ENCODE data around the gene XPNPEP3. TPM values are rescaled to one million over a fixed set of nuclear protein-coding genes. Genes with fewer than 3 reads are reported as not detected.

Gene XPNPEP3
- total and polyA plus RNA-seq, 2 of the 4 experiments (the other 2 are of a cell fraction), result 9.3 to 10.9 TPM

DNA sequence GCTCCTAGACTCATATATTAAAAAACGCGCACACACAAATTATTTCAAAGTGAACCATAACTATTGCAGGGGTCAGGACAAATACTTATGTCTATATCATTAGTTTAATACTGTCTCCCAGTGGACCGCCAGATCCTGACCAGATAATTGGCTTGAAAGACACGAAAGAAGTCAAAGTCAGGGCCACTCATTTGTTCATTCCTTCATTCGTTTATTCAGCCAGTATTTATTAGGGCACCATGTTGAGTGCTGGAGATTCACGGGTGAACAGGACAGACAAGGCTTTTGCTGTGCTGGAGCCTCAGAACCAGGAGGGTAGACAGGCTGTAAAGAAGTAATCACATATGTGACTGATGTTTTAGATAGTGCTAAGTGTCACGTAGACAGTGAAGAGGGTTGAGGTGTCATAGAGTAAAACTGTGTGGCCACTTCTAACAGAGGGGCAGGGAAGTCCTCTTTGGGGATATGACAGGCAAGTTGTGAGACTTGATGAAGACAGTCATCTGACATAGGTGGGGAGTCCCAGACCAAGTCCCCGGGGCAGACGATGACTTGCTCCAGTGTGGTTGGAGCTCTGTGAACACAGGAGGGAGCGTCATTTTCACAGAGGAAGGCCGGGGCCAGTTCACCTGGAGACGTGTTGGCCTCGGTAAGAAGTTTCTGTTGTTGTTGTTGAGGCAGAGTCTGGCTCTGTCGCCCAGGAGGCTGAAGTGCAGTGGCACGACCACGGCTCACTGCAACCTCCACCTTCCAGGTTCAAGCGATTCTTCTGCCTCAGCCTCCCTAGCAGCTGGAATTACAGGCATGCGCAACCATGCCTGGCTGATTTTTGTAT is 120.1 kb downstream of the XPNPEP3 start:
- ATAC-seq (ENCODE audit: low read depth) (no peak), DNase-seq (no peak)
- Histone ChIP-seq H3K9me1 (ENCODE audit: insufficient read depth, low read length) (0 out of 2 replicates have a peak, but pooled peaks cover under 1% of the 10 kb centered on the region), H3K27ac (ENCODE audit: insufficient read depth, low read length) (no peak overlapping the region), H2BK15ac (ENCODE audit: low read depth, low read length) (no peak overlapping the region), H2AK9ac (replicated peaks; ENCODE audit: low read depth, low read length, poor library complexity) (no peak overlapping the region), H3K4ac (ENCODE audit: low read depth, low read length) (no peak overlapping the region), H3K9me3 (ENCODE audit: control insufficient read depth, insufficient read depth, low read length) (no peaks in the 10 kb centered on the region), H3K27me3 (ENCODE audit: control insufficient read depth, insufficient read depth, low read length) (no peaks in the 10 kb centered on the region), H4K8ac (ENCODE audit: low read depth in 2 of 2, low read length in 2 of 2) (no peak overlapping the region), H2AFZ (replicated peaks; ENCODE audit: low read length, poor library complexity) (no peak overlapping the region), H3K4me2 (ENCODE audit: low read depth, low read length) (no peak overlapping the region), H3K23ac (ENCODE audit: low read depth, low read length) (no peak overlapping the region), H3K9ac (ENCODE audit: low read depth, low read length) (no peak overlapping the region), H3K79me1 (ENCODE audit: low read depth in 1 of 2, low read length in 2 of 2) (0 out of 4 replicates have a peak, but pooled peaks cover 0 to under 1% of the 10 kb centered on the region in 2 experiments), H2BK120ac (ENCODE audit: low read depth, low read length) (no peak overlapping the region), H2AK5ac (ENCODE audit: low read depth, low read length) (no peak overlapping the region), H3K56ac (ENCODE audit: extremely low read depth, insufficient read depth, low read length) (no peak overlapping the region), H3K14ac (replicated peaks; ENCODE audit: low read depth, low read length) (no peak overlapping the region), H2BK20ac (ENCODE audit: low read depth, low read length) (no peak overlapping the region), H3K18ac (ENCODE audit: low read depth, low read length) (no peak overlapping the region), H3K4me1 (ENCODE audit: control insufficient read depth, insufficient read depth, low read length) (no peaks in the 10 kb centered on the region), H3K36me3 (ENCODE audit: control insufficient read depth, insufficient read depth, low read length) (peaks cover 6% of the 10 kb centered on the region), H4K5ac (ENCODE audit: low read depth, low read length) (no peak overlapping the region), H4K20me1 (ENCODE audit: insufficient read depth, low read length) (no peaks in the 10 kb centered on the region), H3K4me3 (ENCODE audit: insufficient read depth, low read depth, low read length) (no peak overlapping the region), H2BK5ac (ENCODE audit: low read depth, low read length, poor library complexity, severe bottlenecking) (no peak overlapping the region), H4K91ac (ENCODE audit: insufficient read depth, low read depth, low read length) (no peak overlapping the region)
- dilution Hi-C loops (cut with HindIII; ENCODE audit: low sequenced_read_pairs, unreplicated experiment), result no loop called here
- ChIA-PET POLR2A (ENCODE audit: unreplicated experiment) (no interaction called here), CTCF (interaction anchor here (0.6 kb wide), 1 partner anchor 42 kb away, joined by 7 read pairs; no protein-coding TSS in a partner anchor)
- intact Hi-C loops (cut with micrococcal nuclease), result no loop called here
- WGBS, 2 experiments (ENCODE audit: extremely low coverage in 2 of 2, insufficient read length in 1 of 2), result 72% methylated on average over 7 of the region's 18 CpGs; no CpG with 5 or more reads in 1 of the 2 experiments
- no TSS peak for BruUV-seq (replicated peaks)
- no peak for TF ChIP-seq POLR2A (IDR thresholded peaks at IDR 0.05; ENCODE audit: low read depth, low read length)
- TF ChIP-seq SMC3 (IDR thresholded peaks at IDR 0.05; ENCODE audit: low read depth, low read length), result no peak
- no peak for TF ChIP-seq ELK1 (IDR thresholded peaks at IDR 0.05; ENCODE audit: borderline replicate concordance, low read depth, low read length)
- TF ChIP-seq, protein P1, sequence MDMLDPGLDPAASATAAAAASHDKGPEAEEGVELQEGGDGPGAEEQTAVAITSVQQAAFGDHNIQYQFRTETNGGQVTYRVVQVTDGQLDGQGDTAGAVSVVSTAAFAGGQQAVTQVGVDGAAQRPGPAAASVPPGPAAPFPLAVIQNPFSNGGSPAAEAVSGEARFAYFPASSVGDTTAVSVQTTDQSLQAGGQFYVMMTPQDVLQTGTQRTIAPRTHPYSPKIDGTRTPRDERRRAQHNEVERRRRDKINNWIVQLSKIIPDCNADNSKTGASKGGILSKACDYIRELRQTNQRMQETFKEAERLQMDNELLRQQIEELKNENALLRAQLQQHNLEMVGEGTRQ (IDR thresholded peaks at IDR 0.05; ENCODE audit: low read depth, low read length), result no peak
- TF ChIP-seq RFX5 (IDR thresholded peaks at IDR 0.05; ENCODE audit: low read depth, low read length), result no peak
- TF ChIP-seq, protein P2, sequence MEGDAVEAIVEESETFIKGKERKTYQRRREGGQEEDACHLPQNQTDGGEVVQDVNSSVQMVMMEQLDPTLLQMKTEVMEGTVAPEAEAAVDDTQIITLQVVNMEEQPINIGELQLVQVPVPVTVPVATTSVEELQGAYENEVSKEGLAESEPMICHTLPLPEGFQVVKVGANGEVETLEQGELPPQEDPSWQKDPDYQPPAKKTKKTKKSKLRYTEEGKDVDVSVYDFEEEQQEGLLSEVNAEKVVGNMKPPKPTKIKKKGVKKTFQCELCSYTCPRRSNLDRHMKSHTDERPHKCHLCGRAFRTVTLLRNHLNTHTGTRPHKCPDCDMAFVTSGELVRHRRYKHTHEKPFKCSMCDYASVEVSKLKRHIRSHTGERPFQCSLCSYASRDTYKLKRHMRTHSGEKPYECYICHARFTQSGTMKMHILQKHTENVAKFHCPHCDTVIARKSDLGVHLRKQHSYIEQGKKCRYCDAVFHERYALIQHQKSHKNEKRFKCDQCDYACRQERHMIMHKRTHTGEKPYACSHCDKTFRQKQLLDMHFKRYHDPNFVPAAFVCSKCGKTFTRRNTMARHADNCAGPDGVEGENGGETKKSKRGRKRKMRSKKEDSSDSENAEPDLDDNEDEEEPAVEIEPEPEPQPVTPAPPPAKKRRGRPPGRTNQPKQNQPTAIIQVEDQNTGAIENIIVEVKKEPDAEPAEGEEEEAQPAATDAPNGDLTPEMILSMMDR (conservative IDR thresholded peaks at IDR 0.05; ENCODE audit: low read depth, low read length), result no peak
- TF ChIP-seq MXI1 (IDR thresholded peaks at IDR 0.05; ENCODE audit: borderline replicate concordance, low read depth, low read length), result no peak
- no peak for TF ChIP-seq BHLHE40 (IDR thresholded peaks at IDR 0.05; ENCODE audit: low read depth, low read length)
- TF ChIP-seq CEBPB (IDR thresholded peaks at IDR 0.05; ENCODE audit: low read depth, low read length), result no peak
- in situ Hi-C loops (cut with MboI; ENCODE audit: low sequenced_read_pairs), result no loop called here
